ENCODE results near the gene CCDC71.

CCDC71 gene

GRCh38 chr3:49132437-49133225 lies 33.5 kb downstream of the CCDC71 start, which contains the start of gene LAMB2 (continued):
- TF ChIP-seq ZNF558 (tag by site-specific recombination; IDR thresholded peaks at IDR 0.05) (no peak), ZNF280C (tag by site-specific recombination; IDR thresholded peaks at IDR 0.05) (no peak), ZNF223 (tag by site-specific recombination; IDR thresholded peaks at IDR 0.05) (no peak), ZNF501 (tag by site-specific recombination; IDR thresholded peaks at IDR 0.05) (0 out of 2 replicates have a peak, but pooled peaks have one; percentile 29), HOXA7 (CRISPR knock-in tag; IDR thresholded peaks at IDR 0.05; ENCODE audit: borderline replicate concordance) (no peak), RBAK (tag by site-specific recombination; IDR thresholded peaks at IDR 0.05) (no peak), ZNF785 (tag by site-specific recombination; IDR thresholded peaks at IDR 0.05) (no peak), ZNF184 (tag by site-specific recombination; IDR thresholded peaks at IDR 0.05) (no peak), INSM2 (tag by site-specific recombination; IDR thresholded peaks at IDR 0.05) (no peak), ZNF580 (tag by site-specific recombination; IDR thresholded peaks at IDR 0.05) (peak; percentile 58; the same call in 1 of the 2 replicates), ZNF488 (tag by site-specific recombination; IDR thresholded peaks at IDR 0.05) (no peak), WT1 (tag by site-specific recombination; IDR thresholded peaks at IDR 0.05) (no peak), ZNF692 (tag by site-specific recombination; IDR thresholded peaks at IDR 0.05) (no peak), ZNF48 (tag by site-specific recombination; IDR thresholded peaks at IDR 0.05) (no peak), OSR2 (tag by site-specific recombination; IDR thresholded peaks at IDR 0.05) (no peak), ZIC2 (tag by site-specific recombination; IDR thresholded peaks at IDR 0.05) (0 out of 2 replicates have a peak, but pooled peaks have one; percentile 19), ZNF146 (tag by site-specific recombination; IDR thresholded peaks at IDR 0.05) (no peak), ZNF423 (tag by site-specific recombination; IDR thresholded peaks at IDR 0.05) (no peak), KLF1 (tag by site-specific recombination; IDR thresholded peaks at IDR 0.05) (peak; percentile 88)
- TF ChIP-seq, protein P1, sequence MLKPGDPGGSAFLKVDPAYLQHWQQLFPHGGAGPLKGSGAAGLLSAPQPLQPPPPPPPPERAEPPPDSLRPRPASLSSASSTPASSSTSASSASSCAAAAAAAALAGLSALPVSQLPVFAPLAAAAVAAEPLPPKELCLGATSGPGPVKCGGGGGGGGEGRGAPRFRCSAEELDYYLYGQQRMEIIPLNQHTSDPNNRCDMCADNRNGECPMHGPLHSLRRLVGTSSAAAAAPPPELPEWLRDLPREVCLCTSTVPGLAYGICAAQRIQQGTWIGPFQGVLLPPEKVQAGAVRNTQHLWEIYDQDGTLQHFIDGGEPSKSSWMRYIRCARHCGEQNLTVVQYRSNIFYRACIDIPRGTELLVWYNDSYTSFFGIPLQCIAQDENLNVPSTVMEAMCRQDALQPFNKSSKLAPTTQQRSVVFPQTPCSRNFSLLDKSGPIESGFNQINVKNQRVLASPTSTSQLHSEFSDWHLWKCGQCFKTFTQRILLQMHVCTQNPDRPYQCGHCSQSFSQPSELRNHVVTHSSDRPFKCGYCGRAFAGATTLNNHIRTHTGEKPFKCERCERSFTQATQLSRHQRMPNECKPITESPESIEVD (tag by site-specific recombination; IDR thresholded peaks at IDR 0.05) = no peak
- TF ChIP-seq, protein P2, sequence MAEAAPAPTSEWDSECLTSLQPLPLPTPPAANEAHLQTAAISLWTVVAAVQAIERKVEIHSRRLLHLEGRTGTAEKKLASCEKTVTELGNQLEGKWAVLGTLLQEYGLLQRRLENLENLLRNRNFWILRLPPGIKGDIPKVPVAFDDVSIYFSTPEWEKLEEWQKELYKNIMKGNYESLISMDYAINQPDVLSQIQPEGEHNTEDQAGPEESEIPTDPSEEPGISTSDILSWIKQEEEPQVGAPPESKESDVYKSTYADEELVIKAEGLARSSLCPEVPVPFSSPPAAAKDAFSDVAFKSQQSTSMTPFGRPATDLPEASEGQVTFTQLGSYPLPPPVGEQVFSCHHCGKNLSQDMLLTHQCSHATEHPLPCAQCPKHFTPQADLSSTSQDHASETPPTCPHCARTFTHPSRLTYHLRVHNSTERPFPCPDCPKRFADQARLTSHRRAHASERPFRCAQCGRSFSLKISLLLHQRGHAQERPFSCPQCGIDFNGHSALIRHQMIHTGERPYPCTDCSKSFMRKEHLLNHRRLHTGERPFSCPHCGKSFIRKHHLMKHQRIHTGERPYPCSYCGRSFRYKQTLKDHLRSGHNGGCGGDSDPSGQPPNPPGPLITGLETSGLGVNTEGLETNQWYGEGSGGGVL (tag by site-specific recombination; IDR thresholded peaks at IDR 0.05) = peak; percentile 61; the same call in 1 of the 2 replicates
- TF ChIP-seq, protein P3, sequence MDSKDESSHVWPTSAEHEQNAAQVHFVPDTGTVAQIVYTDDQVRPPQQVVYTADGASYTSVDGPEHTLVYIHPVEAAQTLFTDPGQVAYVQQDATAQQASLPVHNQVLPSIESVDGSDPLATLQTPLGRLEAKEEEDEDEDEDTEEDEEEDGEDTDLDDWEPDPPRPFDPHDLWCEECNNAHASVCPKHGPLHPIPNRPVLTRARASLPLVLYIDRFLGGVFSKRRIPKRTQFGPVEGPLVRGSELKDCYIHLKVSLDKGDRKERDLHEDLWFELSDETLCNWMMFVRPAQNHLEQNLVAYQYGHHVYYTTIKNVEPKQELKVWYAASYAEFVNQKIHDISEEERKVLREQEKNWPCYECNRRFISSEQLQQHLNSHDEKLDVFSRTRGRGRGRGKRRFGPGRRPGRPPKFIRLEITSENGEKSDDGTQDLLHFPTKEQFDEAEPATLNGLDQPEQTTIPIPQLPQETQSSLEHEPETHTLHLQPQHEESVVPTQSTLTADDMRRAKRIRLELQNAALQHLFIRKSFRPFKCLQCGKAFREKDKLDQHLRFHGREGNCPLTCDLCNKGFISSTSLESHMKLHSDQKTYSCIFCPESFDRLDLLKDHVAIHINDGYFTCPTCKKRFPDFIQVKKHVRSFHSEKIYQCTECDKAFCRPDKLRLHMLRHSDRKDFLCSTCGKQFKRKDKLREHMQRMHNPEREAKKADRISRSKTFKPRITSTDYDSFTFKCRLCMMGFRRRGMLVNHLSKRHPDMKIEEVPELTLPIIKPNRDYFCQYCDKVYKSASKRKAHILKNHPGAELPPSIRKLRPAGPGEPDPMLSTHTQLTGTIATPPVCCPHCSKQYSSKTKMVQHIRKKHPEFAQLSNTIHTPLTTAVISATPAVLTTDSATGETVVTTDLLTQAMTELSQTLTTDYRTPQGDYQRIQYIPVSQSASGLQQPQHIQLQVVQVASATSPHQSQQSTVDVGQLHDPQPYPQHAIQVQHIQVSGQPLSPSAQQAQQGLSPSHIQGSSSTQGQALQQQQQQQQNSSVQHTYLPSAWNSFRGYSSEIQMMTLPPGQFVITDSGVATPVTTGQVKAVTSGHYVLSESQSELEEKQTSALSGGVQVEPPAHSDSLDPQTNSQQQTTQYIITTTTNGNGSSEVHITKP (tag by site-specific recombination; IDR thresholded peaks at IDR 0.05) = peak; percentile 77

Measured in HEK293 (cell line).